ENCODE results near the gene PPP6R2. TPM values are rescaled to one million over a fixed set of nuclear protein-coding genes. Genes with fewer than 3 reads are reported as not detected.

Gene PPP6R2
- polyA plus RNA-seq, 1 donor from 2014 or later: 85.4 TPM

GRCh38 chr22:50316114-50317065 lies 26.7 kb upstream of the PPP6R2 start:
- no peaks in the 10 kb centered on the region for H3K79me2 ChIP-seq (replicated peaks; ENCODE audit: insufficient read depth, low read length)
- H2AFZ ChIP-seq (ENCODE audit: low read depth, low read length): no peak overlapping the region
- H3K9me2 ChIP-seq (ENCODE audit: insufficient read depth, low read length): no peaks in the 10 kb centered on the region
- H3K27me3 ChIP-seq (ENCODE audit: insufficient read depth, low read depth, low read length): no peaks in the 10 kb centered on the region
- TF ChIP-seq SMC3 (conservative IDR thresholded peaks at IDR 0.05; ENCODE audit: poor library complexity) (no peak), TAF1 (IDR thresholded peaks at IDR 0.05; ENCODE audit: low read depth) (no peak), RAD21 (conservative IDR thresholded peaks at IDR 0.05) (no peak)
- no peak overlapping the region for H3K4me3 ChIP-seq (ENCODE audit: low read length)
- H3K36me3 ChIP-seq (ENCODE audit: insufficient read depth, low read length): no peaks in the 10 kb centered on the region
- H3K9ac ChIP-seq (ENCODE audit: low read length): no peak overlapping the region
- no peak overlapping the region for H3K4me2 ChIP-seq (ENCODE audit: low read length)
- H4K20me1 ChIP-seq (ENCODE audit: insufficient read depth): no peaks in the 10 kb centered on the region
- no peak overlapping the region for H3K27ac ChIP-seq (ENCODE audit: low read length)
- no peaks in the 10 kb centered on the region for H3F3A ChIP-seq (ENCODE audit: insufficient read depth, low read length, poor library complexity, severe bottlenecking)
- no peaks in the 10 kb centered on the region for H3K9me3 ChIP-seq (ENCODE audit: low read length)

DNA sequence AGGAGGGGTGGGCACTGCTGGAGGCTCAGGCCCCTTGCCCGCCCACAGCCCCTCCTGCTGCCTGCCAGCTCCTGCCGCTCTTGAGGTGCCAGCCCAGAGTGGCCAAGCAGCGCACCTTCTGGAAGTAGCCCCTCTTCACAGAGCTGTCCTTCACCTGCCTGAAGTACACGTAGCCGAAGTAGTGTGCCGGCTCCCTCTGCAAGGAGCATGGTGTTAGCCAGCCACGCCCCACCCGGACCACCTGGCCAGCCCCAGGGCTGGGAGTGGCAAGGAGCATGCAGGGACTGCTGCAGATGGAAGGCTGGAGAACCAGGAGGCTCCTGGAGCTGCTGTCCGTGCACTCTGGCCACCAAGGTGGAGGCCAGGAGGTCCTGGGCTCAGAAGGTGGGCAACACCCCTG lies 25.9 kb upstream of the PPP6R2 start:
- Histone ChIP-seq H3K79me2 (replicated peaks; ENCODE audit: insufficient read depth, low read length) (no peaks in the 10 kb centered on the region), H3K4me3 (ENCODE audit: low read length) (no peak overlapping the region), H2AFZ (ENCODE audit: low read depth, low read length) (no peak overlapping the region), H3K36me3 (ENCODE audit: insufficient read depth, low read length) (no peaks in the 10 kb centered on the region), H3K9ac (ENCODE audit: low read length) (no peak overlapping the region), H3K27ac (ENCODE audit: low read length) (no peak overlapping the region), H3K9me2 (ENCODE audit: insufficient read depth, low read length) (no peaks in the 10 kb centered on the region), H3F3A (ENCODE audit: insufficient read depth, low read length, poor library complexity, severe bottlenecking) (no peaks in the 10 kb centered on the region), H3K9me3 (ENCODE audit: low read length) (no peaks in the 10 kb centered on the region), H3K4me2 (ENCODE audit: low read length) (no peak overlapping the region), H4K20me1 (ENCODE audit: insufficient read depth) (no peaks in the 10 kb centered on the region), H3K27me3 (ENCODE audit: insufficient read depth, low read depth, low read length) (no peaks in the 10 kb centered on the region)
- TF ChIP-seq MXI1 (conservative IDR thresholded peaks at IDR 0.05; ENCODE audit: poor library complexity, severe bottlenecking) (no peak), SMC3 (conservative IDR thresholded peaks at IDR 0.05; ENCODE audit: poor library complexity) (no peak)

DNA sequence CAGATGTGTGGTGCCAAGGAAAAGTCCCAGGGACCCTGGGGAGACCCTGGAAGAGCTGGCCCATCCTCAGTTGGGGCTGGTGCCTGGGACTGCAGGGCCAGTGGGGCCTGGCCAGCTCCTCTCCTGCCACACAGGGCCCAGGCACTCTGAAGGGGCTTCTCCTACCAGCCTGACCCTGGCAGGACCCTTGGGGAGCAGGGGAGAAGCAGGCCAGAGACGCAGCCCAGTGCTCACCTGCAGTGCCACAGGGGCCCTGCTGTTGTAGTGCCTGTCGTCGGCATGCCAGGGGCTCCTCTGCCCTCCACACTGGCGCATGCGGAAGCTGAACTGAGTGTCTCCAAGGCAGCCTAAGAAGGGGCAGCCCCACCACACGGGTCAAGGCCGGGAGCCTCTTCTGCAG lies 25.5 kb upstream of the PPP6R2 start:
- Histone ChIP-seq H3K36me3 (ENCODE audit: insufficient read depth, low read length) (no peaks in the 10 kb centered on the region), H3K9ac (ENCODE audit: low read length) (no peak overlapping the region), H3K9me3 (ENCODE audit: low read length) (no peaks in the 10 kb centered on the region), H4K20me1 (ENCODE audit: insufficient read depth) (no peaks in the 10 kb centered on the region), H3K9me2 (ENCODE audit: insufficient read depth, low read length) (no peaks in the 10 kb centered on the region), H3F3A (ENCODE audit: insufficient read depth, low read length, poor library complexity, severe bottlenecking) (no peaks in the 10 kb centered on the region), H3K27me3 (ENCODE audit: insufficient read depth, low read depth, low read length) (no peaks in the 10 kb centered on the region), H3K27ac (ENCODE audit: low read length) (no peak overlapping the region), H3K79me2 (replicated peaks; ENCODE audit: insufficient read depth, low read length) (no peaks in the 10 kb centered on the region), H2AFZ (ENCODE audit: low read depth, low read length) (no peak overlapping the region), H3K4me2 (ENCODE audit: low read length) (no peak overlapping the region), H3K4me3 (ENCODE audit: low read length) (no peak overlapping the region)
- TF ChIP-seq MXI1 (conservative IDR thresholded peaks at IDR 0.05; ENCODE audit: poor library complexity, severe bottlenecking): no peak

GRCh38 chr22:50318356-50318697 lies 24.8 kb upstream of the PPP6R2 start:
- no peaks in the 10 kb centered on the region for H3K9me2 ChIP-seq (ENCODE audit: insufficient read depth, low read length)
- no peak overlapping the region for H3K4me3 ChIP-seq (ENCODE audit: low read length)
- no peak overlapping the region for H3K9ac ChIP-seq (ENCODE audit: low read length)
- no peaks in the 10 kb centered on the region for H3K79me2 ChIP-seq (replicated peaks; ENCODE audit: insufficient read depth, low read length)
- no peaks in the 10 kb centered on the region for H3F3A ChIP-seq (ENCODE audit: insufficient read depth, low read length, poor library complexity, severe bottlenecking)
- no peak overlapping the region for H3K27ac ChIP-seq (ENCODE audit: low read length)
- H4K20me1 ChIP-seq (ENCODE audit: insufficient read depth): no peaks in the 10 kb centered on the region
- no peaks in the 10 kb centered on the region for H3K27me3 ChIP-seq (ENCODE audit: insufficient read depth, low read depth, low read length)
- H2AFZ ChIP-seq (ENCODE audit: low read depth, low read length): no peak overlapping the region
- H3K4me2 ChIP-seq (ENCODE audit: low read length): no peak overlapping the region
- no peaks in the 10 kb centered on the region for H3K36me3 ChIP-seq (ENCODE audit: insufficient read depth, low read length)
- TF ChIP-seq EP300 (conservative IDR thresholded peaks at IDR 0.05; ENCODE audit: poor library complexity, severe bottlenecking) (no peak), TAF1 (IDR thresholded peaks at IDR 0.05; ENCODE audit: low read depth) (no peak), REST (IDR thresholded peaks at IDR 0.05; ENCODE audit: borderline replicate concordance) (no peak), POLR2AphosphoS5 (IDR thresholded peaks at IDR 0.05) (no peak), MXI1 (conservative IDR thresholded peaks at IDR 0.05; ENCODE audit: poor library complexity, severe bottlenecking) (no peak), EZH2 (IDR thresholded peaks at IDR 0.05; ENCODE audit: borderline replicate concordance, insufficient read depth, low read length, poor library complexity, severe bottlenecking) (no peak), SMC3 (conservative IDR thresholded peaks at IDR 0.05; ENCODE audit: poor library complexity) (no peak), RAD21 (conservative IDR thresholded peaks at IDR 0.05) (no peak)
- TF ChIP-seq, protein P1, sequence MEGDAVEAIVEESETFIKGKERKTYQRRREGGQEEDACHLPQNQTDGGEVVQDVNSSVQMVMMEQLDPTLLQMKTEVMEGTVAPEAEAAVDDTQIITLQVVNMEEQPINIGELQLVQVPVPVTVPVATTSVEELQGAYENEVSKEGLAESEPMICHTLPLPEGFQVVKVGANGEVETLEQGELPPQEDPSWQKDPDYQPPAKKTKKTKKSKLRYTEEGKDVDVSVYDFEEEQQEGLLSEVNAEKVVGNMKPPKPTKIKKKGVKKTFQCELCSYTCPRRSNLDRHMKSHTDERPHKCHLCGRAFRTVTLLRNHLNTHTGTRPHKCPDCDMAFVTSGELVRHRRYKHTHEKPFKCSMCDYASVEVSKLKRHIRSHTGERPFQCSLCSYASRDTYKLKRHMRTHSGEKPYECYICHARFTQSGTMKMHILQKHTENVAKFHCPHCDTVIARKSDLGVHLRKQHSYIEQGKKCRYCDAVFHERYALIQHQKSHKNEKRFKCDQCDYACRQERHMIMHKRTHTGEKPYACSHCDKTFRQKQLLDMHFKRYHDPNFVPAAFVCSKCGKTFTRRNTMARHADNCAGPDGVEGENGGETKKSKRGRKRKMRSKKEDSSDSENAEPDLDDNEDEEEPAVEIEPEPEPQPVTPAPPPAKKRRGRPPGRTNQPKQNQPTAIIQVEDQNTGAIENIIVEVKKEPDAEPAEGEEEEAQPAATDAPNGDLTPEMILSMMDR (IDR thresholded peaks at IDR 0.05; ENCODE audit: poor library complexity, severe bottlenecking): no peak
- H3K9me3 ChIP-seq (ENCODE audit: low read length): no peaks in the 10 kb centered on the region

Data from neural cell (in vitro differentiated cells).